HG03280 (cell line): Measurements from ENCODE around the gene DNAJA3.
A peak's percentile ranks its signal among the peaks of the same experiment; 100 is the strongest.

Source experiments
- ATAC-seq: cut with Tn5 transposase; IDR thresholded peaks from one replicate; pipeline ENCODE4 v1.9.1; 2021; ENCODE audit warnings: mild to moderate bottlenecking, moderate library complexity; ENCODE audit not compliant: unreplicated experiment

The DNAJA3 gene

GRCh38 chr16:4425378-4426020 lies at the start of gene DNAJA3:
TSS of gene DNAJA3 (plus strand) at chr16:4425868. CDS start at chr16:4425882, 14 bp downstream.
- ATAC-seq, result peak; percentile 90

DNA sequence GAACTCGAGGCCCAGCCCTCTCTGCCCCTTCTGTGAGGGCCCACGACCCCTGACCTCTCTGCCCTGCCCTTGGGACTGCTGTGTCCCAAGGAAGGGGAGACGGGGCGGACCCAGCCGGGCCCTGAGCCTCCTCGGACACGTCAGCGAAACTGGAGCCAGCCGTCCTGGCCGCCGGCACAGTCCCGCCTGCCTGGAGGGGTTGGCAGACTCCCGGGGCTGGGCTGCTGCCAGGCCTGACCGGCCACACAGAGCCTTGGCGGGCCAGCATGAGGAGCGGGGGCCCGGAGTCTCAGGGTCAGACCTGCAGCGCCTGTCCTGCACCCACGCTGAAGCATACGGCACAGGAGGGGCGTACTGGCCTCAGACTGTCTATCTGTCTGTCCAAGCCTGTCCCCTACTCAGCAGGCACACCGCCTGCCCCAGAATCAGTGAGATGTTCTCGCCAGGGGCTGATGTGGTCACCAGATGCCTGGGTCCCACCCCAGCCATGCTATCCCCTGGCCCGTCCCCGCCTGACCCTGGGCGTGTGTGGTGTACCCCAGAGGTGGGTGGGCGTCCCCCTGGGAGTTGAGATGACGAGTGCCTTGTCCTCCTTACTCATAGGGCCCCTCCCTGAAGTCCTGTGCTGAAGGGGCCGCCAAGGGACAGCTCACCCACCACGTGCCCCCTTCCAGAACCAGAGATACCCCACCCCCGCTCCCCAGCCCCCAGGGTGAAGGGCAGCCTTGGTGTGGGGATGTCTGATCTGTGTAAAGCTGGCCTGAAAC lies 49.4 kb upstream of the DNAJA3 start:
- no peak for ATAC-seq

- no peak for ATAC-seq
Measured at GRCh38 chr16:4376893-4377572, 48.6 kb upstream of the DNAJA3 start.

DNA sequence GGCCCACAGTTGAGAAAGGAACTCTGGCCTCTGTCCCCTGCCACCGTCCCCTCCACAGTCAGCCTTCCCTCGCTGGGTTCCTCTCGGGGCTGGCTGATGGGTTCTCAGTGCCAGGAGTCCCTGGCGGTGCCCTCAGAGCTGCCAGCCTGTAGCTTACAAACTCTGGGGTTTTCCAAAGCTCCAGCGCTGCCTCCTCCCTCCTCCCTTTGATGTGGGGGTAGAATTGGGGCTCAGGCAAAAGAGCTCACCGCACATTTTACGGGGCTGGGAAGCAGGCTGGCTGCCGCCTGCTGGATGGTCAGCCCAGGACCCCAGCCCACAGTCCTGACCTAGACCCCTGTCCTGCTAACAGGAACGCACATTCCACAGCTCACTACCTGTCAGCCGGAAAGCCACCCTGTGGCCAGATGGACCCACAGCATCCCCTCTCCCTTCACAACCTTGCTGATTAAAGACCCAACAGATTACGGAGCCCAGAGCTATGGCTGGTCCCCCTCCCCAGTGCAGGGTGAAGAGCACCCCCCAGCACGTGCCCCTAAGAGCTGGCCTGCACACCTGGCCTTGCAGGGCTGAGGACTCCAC lies 48.0 kb upstream of the DNAJA3 start:
- no peak for ATAC-seq

DNA sequence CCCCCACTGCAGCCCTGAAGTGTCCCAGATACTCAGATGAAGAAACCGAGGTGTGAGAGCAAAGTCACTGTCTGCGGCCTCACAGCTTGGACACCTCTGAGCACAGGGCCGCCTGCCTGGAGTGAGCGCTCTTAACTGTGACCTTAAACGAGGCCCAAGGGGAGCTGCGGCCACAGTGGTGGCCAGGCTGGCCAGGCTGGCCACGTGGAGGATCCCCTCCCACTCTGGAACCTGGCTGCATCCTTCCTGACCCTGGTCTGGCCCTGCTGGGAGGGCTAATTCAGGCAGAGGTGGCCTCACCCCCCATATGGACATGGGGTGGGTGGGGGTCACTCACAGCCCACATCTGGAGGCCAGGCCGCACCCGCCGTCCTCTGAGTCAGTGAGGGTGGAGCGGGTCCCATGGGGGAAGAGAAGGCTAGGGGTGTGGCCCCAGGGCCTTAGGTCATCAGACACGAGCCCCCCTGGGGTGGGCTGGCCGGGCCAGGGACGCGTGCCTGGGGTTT lies 47.5 kb upstream of the DNAJA3 start:
- no peak for ATAC-seq

- no peak for ATAC-seq
Measured at GRCh38 chr16:4378999-4379690, 46.5 kb upstream of the DNAJA3 start.

GRCh38 chr16:4380119-4381063 lies 45.3 kb upstream of the DNAJA3 start:
- no peak for ATAC-seq

DNA sequence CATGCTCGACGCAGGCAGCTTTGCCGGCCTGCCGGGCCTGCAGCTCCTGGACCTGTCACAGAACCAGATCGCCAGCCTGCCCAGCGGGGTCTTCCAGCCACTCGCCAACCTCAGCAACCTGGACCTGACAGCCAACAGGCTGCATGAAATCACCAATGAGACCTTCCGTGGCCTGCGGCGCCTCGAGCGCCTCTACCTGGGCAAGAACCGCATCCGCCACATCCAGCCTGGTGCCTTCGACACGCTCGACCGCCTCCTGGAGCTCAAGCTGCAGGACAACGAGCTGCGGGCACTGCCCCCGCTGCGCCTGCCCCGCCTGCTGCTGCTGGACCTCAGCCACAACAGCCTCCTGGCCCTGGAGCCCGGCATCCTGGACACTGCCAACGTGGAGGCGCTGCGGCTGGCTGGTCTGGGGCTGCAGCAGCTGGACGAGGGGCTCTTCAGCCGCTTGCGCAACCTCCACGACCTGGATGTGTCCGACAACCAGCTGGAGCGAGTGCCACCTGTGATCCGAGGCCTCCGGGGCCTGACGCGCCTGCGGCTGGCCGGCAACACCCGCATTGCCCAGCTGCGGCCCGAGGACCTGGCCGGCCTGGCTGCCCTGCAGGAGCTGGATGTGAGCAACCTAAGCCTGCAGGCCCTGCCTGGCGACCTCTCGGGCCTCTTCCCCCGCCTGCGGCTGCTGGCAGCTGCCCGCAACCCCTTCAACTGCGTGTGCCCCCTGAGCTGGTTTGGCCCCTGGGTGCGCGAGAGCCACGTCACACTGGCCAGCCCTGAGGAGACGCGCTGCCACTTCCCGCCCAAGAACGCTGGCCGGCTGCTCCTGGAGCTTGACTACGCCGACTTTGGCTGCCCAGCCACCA lies 44.4 kb upstream of the DNAJA3 start:
- no peak for ATAC-seq

- no peak for ATAC-seq
Measured at GRCh38 chr16:4381935-4382794, 43.5 kb upstream of the DNAJA3 start.

GRCh38 chr16:4382795-4383357 lies 42.8 kb upstream of the DNAJA3 start:
- no peak for ATAC-seq

DNA sequence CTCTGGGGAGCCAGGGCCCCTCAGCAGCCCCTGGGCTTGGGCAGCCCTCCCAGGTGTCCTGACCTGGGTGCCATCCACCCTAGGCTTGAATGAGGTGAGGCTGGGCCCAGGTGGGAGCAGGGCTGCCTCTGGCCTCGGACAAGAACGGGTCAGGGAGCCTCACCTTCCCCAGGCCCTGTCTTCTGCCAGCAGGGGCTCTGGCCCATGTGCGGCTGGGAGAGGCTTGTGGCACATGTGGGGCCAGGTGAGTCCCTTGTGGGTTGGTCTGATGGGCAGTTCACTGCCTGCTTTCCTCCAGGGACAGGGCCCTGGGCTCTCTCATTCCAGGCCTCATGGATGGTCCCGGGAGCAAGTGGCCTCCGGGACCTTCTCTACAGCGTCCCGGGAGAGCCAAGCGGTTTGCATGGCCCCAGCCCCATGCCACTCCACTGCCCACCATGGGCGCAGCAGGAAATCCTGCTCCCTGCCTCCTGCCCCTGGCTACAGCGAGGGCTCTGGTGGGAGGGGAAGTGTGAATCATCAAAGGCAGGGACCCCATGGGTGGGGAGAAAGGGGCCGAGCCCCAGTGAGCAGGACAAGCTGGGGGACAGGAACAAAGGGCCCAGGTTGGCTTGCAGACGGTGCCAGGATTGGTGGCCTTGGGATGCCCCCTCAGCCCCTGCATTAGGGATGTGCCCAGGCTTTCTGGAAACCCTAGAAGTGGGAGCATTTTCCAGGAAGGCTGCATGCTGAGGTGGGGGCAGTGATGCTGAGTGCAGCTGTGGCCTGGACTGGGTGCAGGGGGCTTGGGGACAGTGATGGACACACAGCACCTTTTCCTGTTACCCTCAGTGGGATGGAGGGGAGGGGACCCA lies 41.9 kb upstream of the DNAJA3 start:
- ATAC-seq, result no peak

GRCh38 chr16:4384509-4384942 lies 41.1 kb upstream of the DNAJA3 start:
- no peak for ATAC-seq

DNA sequence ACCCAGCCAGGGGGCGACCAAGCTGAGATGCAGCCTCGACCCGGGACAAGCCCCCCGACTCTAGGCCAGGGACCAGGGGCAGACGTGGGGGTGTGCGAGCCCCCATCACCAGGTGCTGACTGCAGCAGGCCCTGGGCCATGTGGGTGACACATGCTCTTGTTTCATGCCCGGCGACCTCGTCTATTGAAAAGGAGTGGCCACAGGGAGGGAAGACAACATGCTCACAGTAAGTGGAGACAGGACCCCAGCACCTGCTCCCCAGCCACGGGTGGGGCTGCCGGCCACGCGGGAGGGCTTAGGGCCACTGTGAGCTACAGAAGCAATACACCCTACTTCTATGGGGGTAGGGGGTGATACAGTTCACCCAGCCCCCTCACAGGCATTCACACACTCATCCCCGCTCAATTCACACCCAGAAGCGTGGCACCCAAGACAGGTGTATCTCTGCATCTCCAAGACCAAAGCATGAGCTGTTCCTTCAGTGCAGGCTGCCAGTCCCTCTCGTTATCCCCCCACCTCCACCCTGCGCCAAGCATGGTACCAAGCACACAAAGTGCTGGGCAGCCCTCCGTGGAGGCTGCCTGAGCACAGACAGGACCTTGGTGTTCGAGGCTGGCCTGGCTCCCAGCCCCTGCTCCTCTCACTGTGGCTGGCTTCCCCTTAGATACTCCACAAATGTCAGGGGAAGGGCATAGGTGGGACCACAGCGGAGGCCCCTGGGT lies 40.4 kb upstream of the DNAJA3 start:
- no peak for ATAC-seq

- ATAC-seq, result no peak
Measured at GRCh38 chr16:4385789-4386450, 39.7 kb upstream of the DNAJA3 start.

- ATAC-seq, result no peak
Measured at GRCh38 chr16:4386451-4386805, 39.2 kb upstream of the DNAJA3 start.
